IMR-90 (cell line): ENCODE results near the gene SORD. TPM values are rescaled to one million over a fixed set of nuclear protein-coding genes. Genes with fewer than 3 reads are reported as not detected.
A peak's percentile ranks its signal among the peaks of the same experiment; 100 is the strongest.
"Not testable (repeated sequence)": the region's sequence is repeated elsewhere in the genome, so short reads cannot be mapped to it uniquely, and the experiment has no call there.

Source experiments
- ATAC-seq: fragments of 200-7000 bp; cut with Tn5 transposase; 2 replicates; pipeline ENCODE4 v1.9.1; 2020; ENCODE audit warnings: low read depth, mild to moderate bottlenecking, moderate library complexity
- BruUV-seq: library from RNA; stranded (reverse); fragments of 400-500 nt; replicated peaks from 2 replicates; lab custom pipeline; 2021; lab: Mats Ljungman, UMichigan
- CTCF ChIA-PET: fragments of 300-600 bp; formaldehyde crosslinking; extraction: SDS; loops from one replicate; lab custom pipeline; 2021; ENCODE audit warnings: antibody characterized with exemption; lab: Yijun Ruan, JAX
- POLR2A ChIA-PET: fragments of 300-600 bp; sonication (Branson Sonifier 250); formaldehyde crosslinking; loops from one replicate; lab custom pipeline; 2022; ENCODE audit warnings: antibody characterized with exemption; ENCODE audit not compliant: unreplicated experiment; lab: Charles Lee
- DNase-seq: peaks from one replicate; pipeline ENCODE4 v3.0.0; 2013
- H2AFZ ChIP-seq: replicated peaks from 2 replicates; pipeline ENCODE3; 2013; ENCODE audit warnings: low read length, mild to moderate bottlenecking; ENCODE audit not compliant: poor library complexity
- H2AK5ac ChIP-seq: 2 replicates; pipeline ENCODE4 v1.6.1; 2013; ENCODE audit warnings: low read depth, low read length, inconsistent platforms
- H2AK9ac ChIP-seq: replicated peaks from 2 replicates; pipeline ENCODE3; 2013; ENCODE audit warnings: mild to moderate bottlenecking, low read depth, low read length, moderate library complexity; ENCODE audit not compliant: poor library complexity
- H2BK120ac ChIP-seq: 2 replicates; pipeline ENCODE4 v1.6.1; 2013; ENCODE audit warnings: low read depth, low read length, inconsistent platforms
- H2BK15ac ChIP-seq: 3 replicates; pipeline ENCODE4 v1.6.1; 2013; ENCODE audit warnings: low read depth, low read length, inconsistent platforms
- H2BK20ac ChIP-seq: 2 replicates; pipeline ENCODE4 v1.6.1; 2013; ENCODE audit warnings: low read depth, mild to moderate bottlenecking, inconsistent platforms, low read length, moderate library complexity
- H2BK5ac ChIP-seq: 2 replicates; pipeline ENCODE4 v1.6.1; 2013; ENCODE audit warnings: mild to moderate bottlenecking, low read depth, low read length, inconsistent platforms; ENCODE audit not compliant: poor library complexity, severe bottlenecking
- H3K14ac ChIP-seq: replicated peaks from 2 replicates; pipeline ENCODE4 v1.6.1; 2013; ENCODE audit warnings: low read depth, low read length, inconsistent platforms
- H3K18ac ChIP-seq: 2 replicates; pipeline ENCODE4 v1.6.1; 2013; ENCODE audit warnings: low read depth, low read length, control low read depth
- H3K23ac ChIP-seq: 2 replicates; pipeline ENCODE4 v1.6.1; 2013; ENCODE audit warnings: low read depth, low read length, inconsistent platforms
- H3K27ac ChIP-seq: 2 replicates; pipeline ENCODE4 v1.5.1; 2013; ENCODE audit warnings: mild to moderate bottlenecking, control low read depth, low read length; ENCODE audit not compliant: insufficient read depth
- H3K27me3 ChIP-seq: 2 replicates; pipeline ENCODE4 v1.6.1; 2013; ENCODE audit warnings: low read length; ENCODE audit not compliant: control insufficient read depth, insufficient read depth
- H3K36me3 ChIP-seq: 2 replicates; pipeline ENCODE4 v1.6.1; 2013; ENCODE audit warnings: low read length, mixed read lengths; ENCODE audit not compliant: control insufficient read depth, insufficient read depth
- H3K4ac ChIP-seq: 2 replicates; pipeline ENCODE4 v1.6.1; 2013; ENCODE audit warnings: low read depth, low read length, inconsistent platforms
- H3K4me1 ChIP-seq: 2 replicates; pipeline ENCODE4 v1.6.1; 2013; ENCODE audit warnings: low read length, mixed read lengths; ENCODE audit not compliant: control insufficient read depth, insufficient read depth
- H3K4me2 ChIP-seq: 2 replicates; pipeline ENCODE4 v1.6.1; 2013; ENCODE audit warnings: low read depth, mild to moderate bottlenecking, control low read depth, low read length, moderate library complexity
- H3K4me3 ChIP-seq: 2 replicates; pipeline ENCODE4 v1.5.1; 2013; ENCODE audit warnings: low read depth, mild to moderate bottlenecking, control low read depth, low read length, moderate library complexity; ENCODE audit not compliant: insufficient read depth
- H3K56ac ChIP-seq: 2 replicates; pipeline ENCODE4 v1.6.1; 2013; ENCODE audit warnings: low read length, inconsistent platforms; ENCODE audit not compliant: insufficient read depth; ENCODE audit errors: extremely low read depth
- H3K79me1 ChIP-seq, 2 experiments: 2 replicates each; pipeline ENCODE4 v1.6.1; 2013; ENCODE audit warnings: low read length in 2 of 2, inconsistent platforms in 1 of 2, low read depth in 1 of 2
- H3K9ac ChIP-seq: 2 replicates; pipeline ENCODE4 v1.6.1; 2013; ENCODE audit warnings: low read depth, low read length, control low read depth
- H3K9me1 ChIP-seq: 2 replicates; pipeline ENCODE4 v1.6.1; 2013; ENCODE audit warnings: low read length, inconsistent platforms; ENCODE audit not compliant: insufficient read depth
- H3K9me3 ChIP-seq: 2 replicates; pipeline ENCODE4 v1.6.1; 2013; ENCODE audit warnings: low read length; ENCODE audit not compliant: control insufficient read depth, insufficient read depth
- H4K20me1 ChIP-seq: 2 replicates; pipeline ENCODE4 v1.6.1; 2013; ENCODE audit warnings: low read length, inconsistent platforms; ENCODE audit not compliant: insufficient read depth
- H4K5ac ChIP-seq: 2 replicates; pipeline ENCODE4 v1.6.1; 2013; ENCODE audit warnings: mild to moderate bottlenecking, low read depth, low read length, control low read depth
- H4K8ac ChIP-seq, 2 experiments: 2 replicates each; pipeline ENCODE4 v1.6.1; 2013; ENCODE audit warnings: low read depth in 2 of 2, low read length in 2 of 2, control low read depth in 1 of 2, inconsistent platforms in 1 of 2
- H4K91ac ChIP-seq: 2 replicates; pipeline ENCODE4 v1.6.1; 2013; ENCODE audit warnings: low read depth, low read length, inconsistent platforms; ENCODE audit not compliant: insufficient read depth
- WGBS, 2 experiments: methylation state at CpG; one replicate each; pipeline versions ENCODE4 v1.1.5 to v1.1.7; 2013; ENCODE audit warnings: missing lambda C conversion rate in 2 of 2; ENCODE audit not compliant: insufficient read length in 1 of 2; ENCODE audit errors: extremely low coverage in 2 of 2; 5-methylcytosine and 5-hydroxymethylcytosine counted together
- dilution Hi-C: fragments of 300-500 bp; cut with HindIII; formaldehyde crosslinking; loops from one replicate; pipeline ENCODE4 v1.14.3; 2018; ENCODE audit warnings: low sequenced_read_pairs; ENCODE audit not compliant: unreplicated experiment
- in situ Hi-C: fragments of 300-500 bp; cut with MboI; formaldehyde crosslinking; loops from 3 replicates; pipeline ENCODE4 v1.14.3; 2019; ENCODE audit warnings: low sequenced_read_pairs, inconsistent platforms, mixed read lengths
- intact Hi-C: fragments of 100-400 bp; cut with micrococcal nuclease; formaldehyde crosslinking; loops from 2 replicates; pipeline ENCODE4 v1.10.0; 2022
- polyA plus RNA-seq, 3 experiments: library from polyadenylated mRNA; depleted of rRNA; stranded (reverse); fragments of >200 nt; gene quantifications; 2 replicates each; pipeline ENCODE4 v1.2.3, GENCODE V29; 2012; ENCODE audit warnings: low replicate concordance in 1 of 3
- total RNA-seq: library from RNA; depleted of rRNA; stranded (reverse); fragments of >200 nt; gene quantifications from 2 replicates; pipeline ENCODE4 v1.2.3, GENCODE V29; 2012

SORD gene
- total and polyA plus RNA-seq, 2 of the 4 experiments (the other 2 are of a cell fraction) = 27.6 to 34.2 TPM

DNA sequence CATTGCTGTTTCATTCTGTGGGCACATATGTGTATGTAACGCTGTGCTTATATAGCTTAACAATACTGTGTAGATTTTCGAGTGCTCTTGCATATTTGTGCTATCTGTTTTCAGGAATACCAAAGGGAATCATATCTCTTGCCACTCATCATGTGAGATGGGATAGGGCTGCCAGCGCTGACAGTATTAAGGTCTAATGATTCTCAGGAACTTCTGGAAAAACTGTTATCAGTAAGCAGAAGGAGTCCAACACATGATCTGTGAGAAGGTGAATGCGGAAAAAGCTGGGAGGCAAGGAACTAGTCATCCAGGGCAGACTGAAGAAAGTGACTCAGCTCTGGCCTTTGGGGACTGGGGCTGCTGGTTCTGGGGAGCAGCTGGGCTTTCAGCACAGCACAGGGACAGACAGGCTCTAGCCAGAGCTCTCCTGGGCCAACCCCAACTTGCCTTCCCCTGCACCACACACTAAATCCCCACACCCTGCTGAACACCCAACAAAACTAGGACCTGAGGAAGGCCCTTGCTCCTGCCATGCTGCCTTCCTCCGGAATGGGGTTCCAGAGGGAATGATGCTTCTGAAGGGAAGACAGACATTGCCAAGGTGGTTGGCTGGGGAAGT lies 56.7 kb downstream of the SORD start:
- H2AK9ac ChIP-seq, H3K14ac ChIP-seq, H3K36me3 ChIP-seq, H3K4me2 ChIP-seq, H3K9me3 ChIP-seq, H3K9ac ChIP-seq, H2AFZ ChIP-seq, CTCF ChIA-PET, H2BK20ac ChIP-seq, dilution Hi-C loops, H3K4me1 ChIP-seq, H3K4me3 ChIP-seq, H2BK15ac ChIP-seq, H2BK120ac ChIP-seq, H4K5ac ChIP-seq, H3K27me3 ChIP-seq, H3K27ac ChIP-seq, DNase-seq, BruUV-seq, H3K4ac ChIP-seq, H3K56ac ChIP-seq, H3K18ac ChIP-seq, H3K79me1 ChIP-seq, H4K8ac ChIP-seq, H2AK5ac ChIP-seq, H4K91ac ChIP-seq, H3K23ac ChIP-seq, H3K9me1 ChIP-seq, in situ Hi-C loops, H2BK5ac ChIP-seq, POLR2A ChIA-PET, H4K20me1 ChIP-seq, intact Hi-C loops: not testable (repeated sequence)
- no CpG with 5 or more reads among the region's 5 CpGs for WGBS, 2 experiments
- peak; percentile 44 for ATAC-seq

GRCh38 chr15:45080593-45080992 lies 57.6 kb downstream of the SORD start:
- WGBS, 2 experiments = no CpG with 5 or more reads among the region's 3 CpGs
- not testable (repeated sequence) for H3K36me3 ChIP-seq

More at GRCh38 chr15:45080593-45080992, 57.6 kb downstream of the SORD start:
- H3K4ac ChIP-seq, ATAC-seq, H3K9me1 ChIP-seq, H3K14ac ChIP-seq, H2AK5ac ChIP-seq, H3K4me1 ChIP-seq, H3K56ac ChIP-seq, H4K5ac ChIP-seq, H3K79me1 ChIP-seq, H4K91ac ChIP-seq, H3K9ac ChIP-seq, H3K23ac ChIP-seq, H2AK9ac ChIP-seq, H4K20me1 ChIP-seq, H3K27me3 ChIP-seq, H3K4me2 ChIP-seq, H4K8ac ChIP-seq, H2AFZ ChIP-seq, in situ Hi-C loops, POLR2A ChIA-PET, H2BK15ac ChIP-seq, dilution Hi-C loops, H3K9me3 ChIP-seq, H2BK20ac ChIP-seq, H2BK120ac ChIP-seq, intact Hi-C loops, H3K4me3 ChIP-seq, DNase-seq, H3K18ac ChIP-seq, H3K27ac ChIP-seq, H2BK5ac ChIP-seq, BruUV-seq: not testable (repeated sequence)
- CTCF ChIA-PET = interaction anchor here (0.9 kb wide), 1 partner anchor 37 kb away, joined by 3 read pairs; no protein-coding TSS in a partner anchor
